DND-41 (cell line): ENCODE measurements around the gene IGFBP2.

Experiments used
- ATAC-seq: fragments of 200-7000 bp; cut with Tn5 transposase; 3 replicates; pipeline ENCODE4 v1.9.1; 2021; ENCODE audit warnings: low read depth; ENCODE audit not compliant: insufficient read depth
- DNase-seq: peaks from one replicate; pipeline ENCODE4 v3.0.0-alpha.2; 2020
- H2AFZ ChIP-seq: 2 replicates; pipeline ENCODE4 v1.6.0; 2012; ENCODE audit warnings: low read depth, low read length
- H3K27ac ChIP-seq: 2 replicates; pipeline ENCODE4 v1.5.1; 2012; ENCODE audit warnings: low read length, inconsistent platforms
- H3K27me3 ChIP-seq: fragments of 200-600 bp; sonication (generic); 2 replicates; pipeline ENCODE4 v1.6.0; 2012; ENCODE audit warnings: low read length, mild to moderate bottlenecking, inconsistent platforms; ENCODE audit not compliant: insufficient read depth, poor library complexity
- H3K36me3 ChIP-seq: 2 replicates; pipeline ENCODE4 v1.5.1; 2012; ENCODE audit warnings: low read length, inconsistent platforms; ENCODE audit not compliant: insufficient read depth
- H3K4me1 ChIP-seq: 2 replicates; pipeline ENCODE4 v1.5.1; 2012; ENCODE audit warnings: mild to moderate bottlenecking, low read length; ENCODE audit not compliant: insufficient read depth
- H3K4me2 ChIP-seq: 2 replicates; pipeline ENCODE4 v1.6.0; 2012; ENCODE audit warnings: mild to moderate bottlenecking, moderate library complexity, low read length, inconsistent platforms; ENCODE audit not compliant: insufficient read depth
- H3K4me3 ChIP-seq, 2 experiments: fragments of 200-600 bp in 1 of 2; shearing (Covaris generic) in 1 of 2; 2 replicates each; pipeline ENCODE4 v1.5.1; 2012 to 2016; ENCODE audit warnings: inconsistent platforms in 2 of 2, low read length in 2 of 2, mild to moderate bottlenecking in 2 of 2, low read depth in 1 of 2, moderate library complexity in 1 of 2
- H3K79me2 ChIP-seq: 2 replicates; pipeline ENCODE4 v1.6.0; 2012; ENCODE audit warnings: low read length, inconsistent platforms; ENCODE audit not compliant: insufficient read depth
- H3K9ac ChIP-seq: 2 replicates; pipeline ENCODE4 v1.6.0; 2012; ENCODE audit warnings: low read depth, mild to moderate bottlenecking, inconsistent platforms, low read length, moderate library complexity
- H3K9me3 ChIP-seq: 2 replicates; pipeline ENCODE4 v1.5.1; 2012; ENCODE audit warnings: low read length, moderate library complexity, mild to moderate bottlenecking, inconsistent platforms; ENCODE audit not compliant: insufficient read depth, severe bottlenecking
- H4K20me1 ChIP-seq: 2 replicates; pipeline ENCODE4 v1.6.0; 2012; ENCODE audit warnings: low read length; ENCODE audit not compliant: insufficient read depth
- CTCF ChIP-seq: IDR thresholded peaks from 2 replicates; pipeline ENCODE4 v1.5.1; 2012; ENCODE audit warnings: borderline replicate concordance, low read length, moderate library complexity, mild to moderate bottlenecking; ENCODE audit not compliant: poor library complexity, severe bottlenecking; ENCODE audit errors: extremely low read depth
- EZH2 ChIP-seq: IDR thresholded peaks from 3 replicates; pipeline ENCODE4 v1.6.1; 2012; ENCODE audit warnings: borderline replicate concordance, low read depth, mild to moderate bottlenecking, moderate library complexity, low read length, inconsistent platforms; ENCODE audit not compliant: severe bottlenecking

IGFBP2 gene

GRCh38 chr2:216606551-216607276, 26.5 kb upstream of the IGFBP2 start:
- Histone ChIP-seq H3K4me3 (peak overlapping the region in 1 of 2 experiments; percentile 51; a peak in 2 of 4 replicates), H4K20me1 (no peaks in the 10 kb centered on the region), H2AFZ (peak overlapping the region; percentile 74), H3K27me3 (no peaks in the 10 kb centered on the region), H3K4me1 (peaks cover 82% of the 10 kb centered on the region), H3K79me2 (peaks cover 20% of the 10 kb centered on the region), H3K27ac (peak overlapping the region; percentile 97), H3K9ac (peak overlapping the region; percentile 62), H3K4me2 (peak overlapping the region; percentile 69), H3K9me3 (no peaks in the 10 kb centered on the region), H3K36me3 (no peaks in the 10 kb centered on the region)
- DNase-seq (peak; percentile 94), ATAC-seq (peak; percentile 97)
- TF ChIP-seq CTCF (no peak), EZH2 (no peak)

- Histone ChIP-seq H3K4me3 (peak overlapping the region in 1 of 2 experiments; percentile 51; a peak in 2 of 4 replicates), H3K4me1 (peaks cover 79% of the 10 kb centered on the region), H3K79me2 (peaks cover 20% of the 10 kb centered on the region), H3K27ac (peak overlapping the region; percentile 97), H3K9me3 (no peaks in the 10 kb centered on the region), H3K9ac (peak overlapping the region; percentile 62), H3K36me3 (no peaks in the 10 kb centered on the region), H2AFZ (peak overlapping the region; percentile 50; the same call in 1 of the 2 replicates), H3K27me3 (no peaks in the 10 kb centered on the region), H3K4me2 (peak overlapping the region; percentile 69), H4K20me1 (no peaks in the 10 kb centered on the region)
- DNase-seq (peak; percentile 61), ATAC-seq (peak; percentile 60)
- TF ChIP-seq EZH2 (no peak), CTCF (no peak)
These were observed 26.0 kb upstream of the IGFBP2 start for GRCh38 chr2:216607277-216607560.

GRCh38 chr2:216608525-216608924, 24.7 kb upstream of the IGFBP2 start:
- DNase-seq (no peak), ATAC-seq (no peak)
- H3K27me3 ChIP-seq = no peaks in the 10 kb centered on the region
- TF ChIP-seq EZH2 = no peak
- TF ChIP-seq CTCF = no peak
- H3K27ac ChIP-seq = peak overlapping the region; percentile 97
- no peak overlapping the region for H3K4me3 ChIP-seq
- H3K9me3 ChIP-seq = no peaks in the 10 kb centered on the region
- no peak overlapping the region; the same call in 1 of the 2 replicates for H3K9ac ChIP-seq
- peaks cover 66% of the 10 kb centered on the region for H3K4me1 ChIP-seq
- no peaks in the 10 kb centered on the region for H4K20me1 ChIP-seq
- no peak overlapping the region; the same call in 1 of the 2 replicates for H3K4me2 ChIP-seq
- H3K79me2 ChIP-seq = peaks cover 20% of the 10 kb centered on the region
- H3K36me3 ChIP-seq = no peaks in the 10 kb centered on the region
- H2AFZ ChIP-seq = no peak overlapping the region
